Choroid plexus epithelial cell (primary cell): ENCODE data around the gene CHST7.

Experiments used
- DNase-seq: peaks from one replicate; pipeline ENCODE4 v3.0.0-alpha.2; 2010; ENCODE audit warnings: low read depth
- H3K4me3 ChIP-seq: 2 replicates; pipeline ENCODE4 v1.5.1; 2011; ENCODE audit warnings: low read depth, mild to moderate bottlenecking, control low read depth, low read length, moderate library complexity
- TF ChIP-seq, protein P1 (sequence below): conservative IDR thresholded peaks from 2 replicates; pipeline ENCODE4 v1.5.1; 2011; ENCODE audit warnings: low read depth, mild to moderate bottlenecking, control low read depth, inconsistent platforms, low read length, moderate library complexity

CHST7 gene

DNA sequence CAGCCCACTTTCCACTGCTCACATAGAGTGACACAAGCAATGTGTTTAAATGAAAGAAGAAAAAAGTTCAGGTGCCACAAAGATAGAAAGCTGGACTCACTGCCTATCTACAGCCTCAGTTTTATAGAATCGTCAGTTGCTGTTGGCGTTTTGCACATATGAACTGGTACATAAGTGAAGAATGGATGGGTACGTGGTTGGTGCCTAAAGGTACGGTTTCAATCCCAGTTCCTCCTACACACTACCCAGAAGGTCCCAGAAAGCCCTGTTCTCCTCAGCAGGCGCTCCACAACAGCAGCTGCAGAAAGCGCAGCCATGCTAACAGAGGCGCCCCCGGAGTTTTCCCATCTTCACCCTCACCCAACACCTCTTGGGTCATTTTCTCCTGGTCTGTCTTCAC lies 23.6 kb downstream of the CHST7 start:
- TF ChIP-seq, protein P1, sequence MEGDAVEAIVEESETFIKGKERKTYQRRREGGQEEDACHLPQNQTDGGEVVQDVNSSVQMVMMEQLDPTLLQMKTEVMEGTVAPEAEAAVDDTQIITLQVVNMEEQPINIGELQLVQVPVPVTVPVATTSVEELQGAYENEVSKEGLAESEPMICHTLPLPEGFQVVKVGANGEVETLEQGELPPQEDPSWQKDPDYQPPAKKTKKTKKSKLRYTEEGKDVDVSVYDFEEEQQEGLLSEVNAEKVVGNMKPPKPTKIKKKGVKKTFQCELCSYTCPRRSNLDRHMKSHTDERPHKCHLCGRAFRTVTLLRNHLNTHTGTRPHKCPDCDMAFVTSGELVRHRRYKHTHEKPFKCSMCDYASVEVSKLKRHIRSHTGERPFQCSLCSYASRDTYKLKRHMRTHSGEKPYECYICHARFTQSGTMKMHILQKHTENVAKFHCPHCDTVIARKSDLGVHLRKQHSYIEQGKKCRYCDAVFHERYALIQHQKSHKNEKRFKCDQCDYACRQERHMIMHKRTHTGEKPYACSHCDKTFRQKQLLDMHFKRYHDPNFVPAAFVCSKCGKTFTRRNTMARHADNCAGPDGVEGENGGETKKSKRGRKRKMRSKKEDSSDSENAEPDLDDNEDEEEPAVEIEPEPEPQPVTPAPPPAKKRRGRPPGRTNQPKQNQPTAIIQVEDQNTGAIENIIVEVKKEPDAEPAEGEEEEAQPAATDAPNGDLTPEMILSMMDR: no peak
- DNase-seq: no peak
- H3K4me3 ChIP-seq: no peak overlapping the region

DNA sequence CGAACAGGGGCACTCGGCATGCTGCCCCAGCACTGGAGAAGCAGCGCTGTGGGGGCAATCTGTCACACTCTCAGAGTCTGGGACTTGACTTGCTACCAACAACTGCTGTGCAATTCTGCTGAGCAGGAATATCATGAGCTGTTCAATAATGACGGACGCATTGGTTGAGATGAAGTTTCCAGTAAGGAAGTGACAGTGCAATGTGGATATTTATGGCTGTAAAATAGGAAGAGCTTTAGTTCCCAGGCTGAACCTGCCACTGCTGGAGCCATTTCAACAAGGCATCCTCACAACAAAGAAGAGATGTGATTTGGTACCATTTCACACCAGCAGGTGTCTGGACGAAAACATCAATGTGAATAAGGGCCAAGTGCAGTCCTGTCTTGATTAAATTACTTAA lies 24.2 kb downstream of the CHST7 start:
- H3K4me3 ChIP-seq: no peak overlapping the region
- DNase-seq: no peak
- TF ChIP-seq, protein P1: no peak

DNA sequence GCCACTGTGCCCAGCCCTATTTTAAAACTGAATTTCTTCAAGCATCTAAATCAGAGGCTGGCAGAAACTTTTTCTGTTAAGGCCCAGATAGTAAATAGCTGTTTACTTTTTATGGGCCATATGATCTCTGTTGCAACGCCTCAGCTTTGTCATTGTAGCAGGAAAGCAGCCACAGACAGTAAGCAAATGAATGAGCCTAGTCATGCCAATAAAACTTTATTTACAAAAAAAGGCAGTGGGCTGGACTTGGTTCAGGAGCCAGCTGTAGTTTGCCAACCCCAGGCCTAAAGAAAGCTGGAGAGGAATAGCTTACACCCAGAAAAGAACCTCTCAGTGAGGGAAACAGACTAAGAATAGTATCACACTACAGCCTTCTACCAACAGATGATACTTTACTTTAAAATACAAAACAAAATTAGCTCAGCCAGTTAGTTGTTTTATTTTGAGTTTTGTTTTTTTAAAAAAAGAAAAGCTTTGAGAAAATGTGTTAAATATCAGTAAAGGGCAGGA lies 25.5 kb downstream of the CHST7 start:
- no peak overlapping the region for H3K4me3 ChIP-seq
- no peak for DNase-seq
- TF ChIP-seq, protein P1: no peak

DNA sequence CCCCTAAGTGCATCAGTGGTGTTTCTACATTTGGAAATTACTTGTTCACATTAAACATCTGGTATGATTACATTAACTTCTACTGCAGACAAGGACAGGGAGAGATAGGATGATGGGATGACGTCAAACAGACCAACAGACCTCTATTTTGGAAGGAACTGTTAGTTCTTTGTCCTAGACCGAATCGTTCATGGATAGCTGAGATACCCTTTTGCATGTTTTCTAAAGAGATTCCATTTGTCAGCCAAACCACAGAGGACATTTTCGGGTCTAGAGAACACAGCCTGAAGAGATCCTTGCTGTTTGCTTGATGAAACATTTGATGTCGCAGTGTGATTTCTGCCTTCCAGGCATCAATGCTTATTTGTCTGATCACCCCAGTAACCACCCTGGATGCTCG lies 27.7 kb downstream of the CHST7 start:
- TF ChIP-seq, protein P1: no peak
- H3K4me3 ChIP-seq: no peak overlapping the region
- DNase-seq: peak; percentile 76

DNA sequence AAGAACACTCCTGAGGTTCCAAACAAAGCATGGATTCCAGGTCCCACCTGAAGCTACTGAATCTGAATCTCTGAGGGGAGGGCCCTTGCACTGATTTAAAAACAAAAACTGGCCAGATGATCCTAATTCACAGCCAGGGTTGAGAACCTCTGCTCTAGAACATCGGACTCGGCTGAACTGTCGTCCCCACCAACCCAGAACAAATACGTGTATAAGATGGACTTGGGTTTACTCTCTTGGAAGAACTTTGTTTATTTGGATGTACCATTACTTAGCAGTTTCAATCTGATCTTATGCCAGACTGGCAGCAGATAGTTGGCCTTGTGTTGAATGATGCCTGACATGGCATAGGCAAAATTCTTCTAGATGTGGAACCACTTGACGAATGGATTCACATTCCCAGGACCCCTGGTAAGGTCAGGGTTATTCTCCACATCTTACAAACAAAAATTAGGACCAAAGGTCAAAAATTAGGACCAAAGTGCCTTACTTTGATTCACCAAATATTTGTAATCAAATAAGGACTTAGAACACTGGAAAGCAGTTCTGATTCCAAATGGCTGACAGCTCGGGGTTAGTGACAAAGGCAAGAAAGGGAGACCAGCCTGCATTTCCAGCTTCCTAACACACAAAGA lies 29.0 kb downstream of the CHST7 start:
- no peak for DNase-seq
- H3K4me3 ChIP-seq: no peak overlapping the region
- TF ChIP-seq, protein P1: no peak

DNA sequence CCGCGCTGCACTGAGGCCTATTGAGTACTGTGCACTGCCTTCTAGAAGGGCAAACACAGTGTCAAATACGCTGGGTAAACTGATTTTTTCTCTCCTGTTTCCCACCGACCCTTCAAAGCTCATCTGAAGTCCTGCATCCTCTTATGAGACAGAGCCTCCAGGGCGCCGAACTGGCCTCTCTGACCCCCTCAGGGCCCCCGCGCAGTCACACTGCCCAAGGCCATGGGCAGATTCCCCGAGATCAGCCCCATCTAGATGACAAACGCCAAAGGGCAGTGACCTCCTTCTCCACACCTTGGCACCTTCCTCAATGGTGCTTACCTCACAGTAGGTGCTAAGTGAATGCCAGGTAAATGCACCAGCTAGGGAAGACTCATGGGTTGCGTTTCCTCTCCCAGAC lies 34.4 kb downstream of the CHST7 start:
- no peak for DNase-seq
- TF ChIP-seq, protein P1: no peak
- no peak overlapping the region for H3K4me3 ChIP-seq

DNA sequence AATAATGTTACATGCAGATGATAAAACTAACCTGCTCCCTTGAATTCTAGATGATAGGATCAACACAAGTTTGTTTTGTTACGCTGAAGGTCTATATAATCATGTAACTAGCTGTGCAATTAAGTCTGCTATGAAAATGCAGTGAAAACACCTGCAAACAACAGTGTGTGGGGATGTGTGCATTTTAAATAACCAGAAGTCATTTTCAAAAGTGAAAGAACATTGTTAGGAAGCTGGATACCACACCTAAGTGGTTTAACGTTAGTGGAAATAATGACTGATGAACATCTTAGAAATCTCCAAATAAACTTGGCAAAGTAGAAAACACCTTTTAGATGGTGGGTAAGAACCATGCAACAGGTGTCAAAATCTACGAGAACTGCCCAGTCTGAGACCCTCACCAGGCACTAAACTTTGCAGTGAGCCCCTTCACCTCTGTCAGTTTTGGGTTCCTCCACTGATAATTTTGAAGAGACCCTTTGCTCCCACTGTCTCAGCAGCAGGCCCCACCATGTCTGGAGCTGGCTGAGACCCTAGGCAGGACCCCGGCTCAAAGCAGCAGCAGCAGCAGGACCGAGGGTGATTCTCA lies 36.6 kb downstream of the CHST7 start:
- TF ChIP-seq, protein P1: no peak
- DNase-seq: no peak
- no peak overlapping the region for H3K4me3 ChIP-seq
